NT2/D1 (cell line): ENCODE measurements around the gene AKR1C8.

Experiments
- SUZ12 ChIP-seq: IDR thresholded peaks from 2 replicates; pipeline ENCODE4 v1.6.1; 2011; ENCODE audit not compliant: insufficient read length, insufficient read depth; ENCODE audit errors: extremely low read depth
- YY1 ChIP-seq: IDR thresholded peaks from 2 replicates; pipeline ENCODE4 v1.6.1; 2011; ENCODE audit not compliant: insufficient read length, insufficient read depth
- ZNF274 ChIP-seq: IDR thresholded peaks from 2 replicates; pipeline ENCODE4 v1.6.1; 2011; ENCODE audit warnings: mild to moderate bottlenecking, low read depth, low read length

DNA sequence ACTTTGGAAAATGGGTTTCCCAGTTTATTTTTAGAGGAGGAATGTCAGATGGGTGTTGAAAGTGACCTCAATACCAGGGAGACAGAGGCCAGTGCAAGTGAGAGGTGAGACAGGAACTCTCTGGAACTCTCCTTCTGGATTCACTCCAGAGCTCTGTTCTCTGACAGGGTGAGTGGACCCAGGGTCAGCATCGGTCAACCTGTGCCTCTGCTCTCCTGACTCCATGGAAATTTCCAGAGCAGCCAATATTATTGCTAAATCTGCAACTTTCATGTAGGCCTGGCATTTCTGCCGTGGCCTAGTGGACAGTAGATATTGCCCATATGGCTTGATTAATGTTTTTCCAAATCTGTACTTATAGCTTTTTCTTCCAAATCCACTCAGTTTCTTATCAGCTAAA is 31.9 kb upstream of the AKR1C8 start:
- no peak for TF ChIP-seq ZNF274
- no peak for TF ChIP-seq YY1
- no peak for TF ChIP-seq SUZ12
